Loucy (cell line): ENCODE measurements around the gene BIK.

Source experiments
- H2AFZ ChIP-seq: fragments of 200-600 bp; sonication (generic); 2 replicates; pipeline ENCODE4 v1.6.0; 2016; ENCODE audit warnings: antibody characterized with exemption, mild to moderate bottlenecking, low read length, moderate library complexity
- H3F3A ChIP-seq: fragments of 200-600 bp; 2 replicates; pipeline ENCODE4 v1.6.0; 2016; ENCODE audit warnings: antibody characterized with exemption, low read depth, mild to moderate bottlenecking
- H3K27me3 ChIP-seq: fragments of 200-600 bp; sonication (generic); 2 replicates; pipeline ENCODE4 v1.6.1; 2014; ENCODE audit warnings: low read length, mild to moderate bottlenecking; ENCODE audit not compliant: insufficient read depth, poor library complexity, severe bottlenecking
- H3K36me3 ChIP-seq: fragments of 200-600 bp; sonication (generic); 2 replicates; pipeline ENCODE4 v1.6.1; 2016; ENCODE audit warnings: low read length; ENCODE audit not compliant: insufficient read depth
- H3K4me1 ChIP-seq: fragments of 200-600 bp; sonication (generic); 2 replicates; pipeline ENCODE4 v1.5.1; 2014; ENCODE audit warnings: low read length, mild to moderate bottlenecking; ENCODE audit not compliant: insufficient read depth, poor library complexity, severe bottlenecking
- H3K4me2 ChIP-seq: fragments of 200-600 bp; sonication (generic); 2 replicates; pipeline ENCODE4 v1.6.0; 2014; ENCODE audit warnings: antibody characterized with exemption, low read length, low read depth, mild to moderate bottlenecking; ENCODE audit not compliant: poor library complexity, severe bottlenecking
- H3K4me3 ChIP-seq: fragments of 200-600 bp; sonication (generic); 2 replicates; pipeline ENCODE4 v1.5.1; 2014; ENCODE audit warnings: low read length, mild to moderate bottlenecking, mixed read lengths; ENCODE audit not compliant: poor library complexity, severe bottlenecking
- H3K79me2 ChIP-seq: fragments of 200-600 bp; sonication (generic); 2 replicates; pipeline ENCODE4 v1.6.1; 2014; ENCODE audit warnings: low read length; ENCODE audit not compliant: insufficient read depth
- H3K9ac ChIP-seq: fragments of 200-600 bp; sonication (generic); 2 replicates; pipeline ENCODE4 v1.6.0; 2014; ENCODE audit warnings: mild to moderate bottlenecking, low read depth, low read length, moderate library complexity; ENCODE audit not compliant: poor library complexity, severe bottlenecking
- H3K9me2 ChIP-seq: fragments of 200-600 bp; sonication (generic); replicated peaks from 2 replicates; pipeline ENCODE4 v1.6.1; 2016; ENCODE audit warnings: low read depth, low read length, mixed read lengths
- H3K9me3 ChIP-seq: fragments of 200-600 bp; sonication (generic); 2 replicates; pipeline ENCODE4 v1.6.1; 2014; ENCODE audit warnings: mild to moderate bottlenecking, antibody characterized with exemption, low read length, low read depth; ENCODE audit not compliant: insufficient read depth
- H4K20me1 ChIP-seq: fragments of 200-600 bp; sonication (generic); 2 replicates; pipeline ENCODE4 v1.6.0; 2014; ENCODE audit warnings: antibody characterized with exemption, low read length, mild to moderate bottlenecking; ENCODE audit not compliant: insufficient read depth, poor library complexity, severe bottlenecking
- CTCF ChIP-seq: fragments of 200-600 bp; sonication (generic); conservative IDR thresholded peaks from 2 replicates; pipeline ENCODE4 v1.5.1; 2014; ENCODE audit warnings: mild to moderate bottlenecking, antibody characterized with exemption, low read length
- EZH2phosphoT487 ChIP-seq: fragments of 200-600 bp; IDR thresholded peaks from 2 replicates; pipeline ENCODE4 v1.6.1; 2018; ENCODE audit warnings: antibody characterized with exemption, mild to moderate bottlenecking, moderate library complexity, borderline replicate concordance

BIK gene

GRCh38 chr22:43153899-43154298, 43.3 kb downstream of the BIK start:
- Histone ChIP-seq H3K36me3 (no peaks in the 10 kb centered on the region), H3K79me2 (peaks cover 26% of the 10 kb centered on the region), H3F3A (no peaks in the 10 kb centered on the region), H3K9me2 (no peaks in the 10 kb centered on the region), H3K4me2 (peak overlapping the region; percentile 31), H3K4me1 (peaks cover 27% of the 10 kb centered on the region), H2AFZ (no peak overlapping the region), H4K20me1 (no peaks in the 10 kb centered on the region), H3K9me3 (no peaks in the 10 kb centered on the region), H3K4me3 (no peak overlapping the region), H3K9ac (no peak overlapping the region), H3K27me3 (no peaks in the 10 kb centered on the region)
- TF ChIP-seq EZH2phosphoT487, result no peak

GRCh38 chr22:43154887-43155536, 44.5 kb downstream of the BIK start:
- Histone ChIP-seq H3K4me3 (no peak overlapping the region), H3K9me3 (no peaks in the 10 kb centered on the region), H3K4me2 (peak overlapping the region; percentile 32), H3K27me3 (no peaks in the 10 kb centered on the region), H3K9ac (no peak overlapping the region), H3F3A (no peaks in the 10 kb centered on the region), H3K4me1 (peaks cover 25% of the 10 kb centered on the region), H4K20me1 (no peaks in the 10 kb centered on the region), H3K9me2 (no peaks in the 10 kb centered on the region), H2AFZ (no peak overlapping the region), H3K79me2 (peaks cover 26% of the 10 kb centered on the region), H3K36me3 (no peaks in the 10 kb centered on the region)
- TF ChIP-seq CTCF (no peak), EZH2phosphoT487 (no peak)

GRCh38 chr22:43155789-43156188, 45.2 kb downstream of the BIK start:
- Histone ChIP-seq H3K9me2 (no peaks in the 10 kb centered on the region), H3K4me1 (peaks cover 25% of the 10 kb centered on the region), H3K79me2 (peaks cover 26% of the 10 kb centered on the region), H3K27me3 (no peaks in the 10 kb centered on the region), H3K9me3 (no peaks in the 10 kb centered on the region), H3K9ac (no peak overlapping the region), H4K20me1 (no peaks in the 10 kb centered on the region), H2AFZ (no peak overlapping the region), H3K4me3 (no peak overlapping the region), H3K4me2 (peak overlapping the region; percentile 32), H3K36me3 (no peaks in the 10 kb centered on the region), H3F3A (no peaks in the 10 kb centered on the region)
- TF ChIP-seq CTCF (no peak), EZH2phosphoT487 (no peak)

DNA sequence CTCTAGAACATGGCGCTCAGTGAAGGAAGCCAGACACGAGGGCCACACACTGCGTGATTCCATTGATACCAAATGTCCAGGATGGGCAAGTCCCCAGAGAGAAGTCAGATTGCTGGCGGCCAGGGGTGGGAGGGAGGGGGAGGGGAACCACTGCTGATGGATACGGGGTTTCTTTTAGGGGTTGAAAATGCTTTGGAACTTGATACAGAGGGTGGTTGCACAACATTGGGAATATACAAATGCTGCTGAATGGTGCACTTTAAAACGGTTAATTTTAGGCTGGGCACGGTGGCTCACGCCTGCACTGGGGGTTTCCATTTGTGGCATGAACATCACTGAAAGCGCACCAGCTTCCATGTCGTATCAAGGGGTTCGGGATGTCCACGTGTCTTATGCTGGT, 45.9 kb downstream of the BIK start:
- Histone ChIP-seq H4K20me1 (no peaks in the 10 kb centered on the region), H3K9me3 (no peaks in the 10 kb centered on the region), H3K4me1 (peaks cover 20% of the 10 kb centered on the region), H2AFZ (no peak overlapping the region), H3K27me3 (no peaks in the 10 kb centered on the region), H3K4me3 (no peak overlapping the region), H3F3A (no peaks in the 10 kb centered on the region), H3K9ac (no peak overlapping the region), H3K79me2 (peaks cover 26% of the 10 kb centered on the region), H3K36me3 (peaks cover 3% of the 10 kb centered on the region; the same call in 1 of the 2 replicates), H3K9me2 (no peaks in the 10 kb centered on the region), H3K4me2 (no peak overlapping the region)
- TF ChIP-seq CTCF (no peak), EZH2phosphoT487 (no peak)
